Activated CD8-positive, alpha-beta memory T cell treated with anti-CD3 and anti-CD28 coated beads for 4 hours (primary cell): Measurements from ENCODE around the gene ADRM1.

Source experiments
- DNase-seq, 2 donors: peaks; one replicate each; pipeline ENCODE4 v3.0.0-alpha.2; 2020; ENCODE audit warnings: low read depth in 2 of 2

The ADRM1 gene

GRCh38 chr20:62355878-62356588 is 53.2 kb downstream of the ADRM1 start:
- no peak for DNase-seq

GRCh38 chr20:62356589-62357186 is 53.9 kb downstream of the ADRM1 start:
- DNase-seq: no peak

GRCh38 chr20:62357187-62357667 is 54.4 kb downstream of the ADRM1 start:
- no peak for DNase-seq

- no peak for DNase-seq
Observed at GRCh38 chr20:62357681-62358080, 54.9 kb downstream of the ADRM1 start.
